GM10266 (cell line): Measurements from ENCODE around the gene OR2D3.
"Not testable (repeated sequence)": the region's sequence is repeated elsewhere in the genome, so short reads cannot be mapped to it uniquely, and the experiment has no call there.

Source experiments
- DNase-seq: peaks from one replicate; pipeline ENCODE4 v3.0.0; 2012; ENCODE audit errors: extremely low spot score
- CTCF ChIP-seq: IDR thresholded peaks from 2 replicates; pipeline ENCODE4 v1.5.1; 2012; ENCODE audit warnings: mild to moderate bottlenecking, low read depth; ENCODE audit not compliant: control insufficient read depth, insufficient read depth; ENCODE audit errors: missing control alignments

OR2D3 gene

DNA sequence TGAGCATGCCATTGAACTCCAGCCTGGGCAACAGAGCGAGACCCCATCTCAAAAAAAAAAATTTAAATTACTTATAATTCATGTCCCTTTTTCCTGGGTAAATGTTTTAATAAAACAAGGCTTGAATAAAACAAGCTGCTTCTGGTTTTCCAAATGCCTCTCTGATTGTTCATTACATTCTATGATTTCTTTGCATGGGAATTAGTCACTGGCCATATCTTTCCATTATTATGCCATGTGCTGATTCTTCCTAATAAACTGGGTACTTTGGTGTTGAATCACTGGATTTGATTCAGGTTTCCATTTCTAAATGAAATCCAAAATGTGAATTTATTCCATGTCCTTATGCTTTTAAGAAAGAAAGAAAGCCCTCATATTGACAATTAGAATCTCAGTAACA lies 48.0 kb downstream of the OR2D3 start:
- no peak for DNase-seq
- no peak for TF ChIP-seq CTCF

DNA sequence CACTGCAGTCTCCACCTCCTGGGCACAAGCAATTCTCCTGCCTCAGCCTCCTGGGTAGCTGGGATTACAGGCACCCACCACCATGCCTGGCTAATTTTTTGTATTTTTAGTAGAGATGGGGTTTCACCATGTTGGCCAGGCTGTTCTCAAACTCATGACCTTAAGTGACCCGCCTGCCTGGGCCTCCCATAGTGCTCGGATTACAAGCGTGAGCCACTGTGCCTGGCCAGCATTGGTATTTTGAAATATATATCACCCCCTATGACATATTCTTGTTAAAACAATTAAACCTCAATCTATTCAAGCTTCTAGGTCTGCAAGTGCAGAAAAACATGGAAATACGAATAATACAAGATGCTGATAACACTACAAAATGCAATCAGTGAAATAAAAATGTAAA lies 49.1 kb downstream of the OR2D3 start:
- DNase-seq = not testable (repeated sequence)
